Caco-2 (cell line): ENCODE data around the gene COL25A1. TPM values are rescaled to one million over a fixed set of nuclear protein-coding genes. Genes with fewer than 3 reads are reported as not detected.

Source experiments
- BruUV-seq: library from RNA; stranded (reverse); fragments of 400-500 nt; replicated peaks from 2 replicates; lab custom pipeline; 2021; lab: Mats Ljungman, UMichigan
- CTCF ChIA-PET: fragments of 300-600 bp; sonication (Branson Sonifier 250); formaldehyde crosslinking; loops from one replicate; lab custom pipeline; 2022; ENCODE audit warnings: antibody characterized with exemption; lab: Charles Lee
- POLR2A ChIA-PET: fragments of 300-600 bp; sonication (Branson Sonifier 250); formaldehyde crosslinking; loops from one replicate; lab custom pipeline; 2022; ENCODE audit warnings: antibody characterized with exemption; lab: Charles Lee
- DNase-seq, 2 experiments: peaks; one replicate each; pipeline versions ENCODE4 v3.0.0 to v3.0.0-alpha.2; 2020 to 2022
- H3K27me3 ChIP-seq: replicated peaks from 2 replicates; pipeline ENCODE4 v1.6.0; 2011; ENCODE audit warnings: low read length; ENCODE audit not compliant: control insufficient read depth, insufficient read depth
- H3K36me3 ChIP-seq: 2 replicates; pipeline ENCODE4 v1.5.1; 2011; ENCODE audit warnings: low read length; ENCODE audit not compliant: control insufficient read depth, insufficient read depth
- H3K4me1 ChIP-seq: fragments of 250-450 bp; sonication (Bioruptor Pico); 2 replicates; pipeline ENCODE4 v1.5.1; 2020; ENCODE audit warnings: mild to moderate bottlenecking
- H3K4me3 ChIP-seq: 2 replicates; pipeline ENCODE4 v1.5.1; 2011; ENCODE audit warnings: low read depth, mild to moderate bottlenecking, control low read depth, low read length
- H3K9me3 ChIP-seq: fragments of 250-450 bp; sonication (Bioruptor Pico); 2 replicates; pipeline ENCODE4 v1.5.1; 2020; ENCODE audit warnings: mild to moderate bottlenecking, moderate library complexity
- H3K27ac Mint-ChIP-seq: one replicate; pipeline ENCODE4 v1.8.0; 2022; ENCODE audit warnings: mixed read lengths; ENCODE audit not compliant: unreplicated experiment
- H3K27me3 Mint-ChIP-seq: one replicate; pipeline ENCODE4 v1.8.0; 2022; ENCODE audit warnings: mixed read lengths; ENCODE audit not compliant: insufficient read depth, unreplicated experiment
- H3K36me3 Mint-ChIP-seq: one replicate; pipeline ENCODE4 v1.8.0; 2022; ENCODE audit warnings: mild to moderate bottlenecking, mixed read lengths; ENCODE audit not compliant: insufficient read depth, unreplicated experiment
- H3K4me1 Mint-ChIP-seq: one replicate; pipeline ENCODE4 v1.8.0; 2022; ENCODE audit warnings: low read depth, mixed read lengths; ENCODE audit not compliant: unreplicated experiment
- H3K4me3 Mint-ChIP-seq: one replicate; pipeline ENCODE4 v1.8.0; 2022; ENCODE audit warnings: mild to moderate bottlenecking, moderate library complexity, mixed read lengths; ENCODE audit not compliant: unreplicated experiment
- H3K9me3 Mint-ChIP-seq: one replicate; pipeline ENCODE4 v1.8.0; 2022; ENCODE audit warnings: mixed read lengths; ENCODE audit not compliant: unreplicated experiment
- CTCF ChIP-seq, 2 experiments: fragments of 200-600 bp in 1 of 2; IDR thresholded peaks; 1 replicate in 1 of 2; 2 replicates in 1 of 2; pipeline versions ENCODE4 v1.5.1 to v1.8.0; 2011 to 2022; ENCODE audit warnings: antibody characterized with exemption in 1 of 2, control low read depth in 1 of 2, inconsistent platforms in 1 of 2, low read depth in 1 of 2, low read length in 1 of 2, mild to moderate bottlenecking in 1 of 2, moderate library complexity in 1 of 2; ENCODE audit not compliant: insufficient read depth in 1 of 2, severe bottlenecking in 1 of 2, unreplicated experiment in 1 of 2
- intact Hi-C: fragments of 100-400 bp; cut with micrococcal nuclease; formaldehyde crosslinking; loops from one replicate; pipeline ENCODE4 v1.10.0; 2022; ENCODE audit not compliant: unreplicated experiment
- total RNA-seq: library from RNA; stranded (reverse); gene quantifications from 2 replicates; pipeline ENCODE4 v1.2.3, GENCODE V29; 2022

COL25A1 gene
- total RNA-seq, 1 experiment from 2014 or later, result not detected

- Mint-ChIP-seq H3K27ac (no peak overlapping the region), H3K27me3 (peaks cover 3% of the 10 kb centered on the region), H3K4me1 (no peaks in the 10 kb centered on the region), H3K4me3 (no peak overlapping the region), H3K36me3 (no peaks in the 10 kb centered on the region), H3K9me3 (no peaks in the 10 kb centered on the region)
- Histone ChIP-seq H3K36me3 (no peaks in the 10 kb centered on the region), H3K27me3 (no peaks in the 10 kb centered on the region), H3K4me3 (no peak overlapping the region), H3K4me1 (no peaks in the 10 kb centered on the region), H3K9me3 (no peaks in the 10 kb centered on the region)
- ChIA-PET POLR2A (no interaction called here), CTCF (no interaction called here)
- TF ChIP-seq CTCF (IDR thresholded peaks at IDR 0.05; ENCODE audit: insufficient read depth in 1 of 2, low read depth in 1 of 2, low read length in 1 of 2, severe bottlenecking in 1 of 2, unreplicated experiment in 1 of 2), result no peak
- intact Hi-C loops, result no loop called here
- no peak for DNase-seq
- BruUV-seq, result no TSS peak
Observed at GRCh38 chr4:108840426-108840975, 462.0 kb downstream of the COL25A1 start.

GRCh38 chr4:108839333-108839732 is 463.1 kb downstream of the COL25A1 start:
- POLR2A ChIA-PET, result no interaction called here
- Histone ChIP-seq H3K9me3 (no peaks in the 10 kb centered on the region), H3K27me3 (no peaks in the 10 kb centered on the region), H3K4me1 (no peaks in the 10 kb centered on the region), H3K36me3 (no peaks in the 10 kb centered on the region), H3K4me3 (no peak overlapping the region)
- CTCF ChIA-PET, result no interaction called here
- TF ChIP-seq CTCF (IDR thresholded peaks at IDR 0.05; ENCODE audit: insufficient read depth in 1 of 2, low read depth in 1 of 2, low read length in 1 of 2, severe bottlenecking in 1 of 2, unreplicated experiment in 1 of 2), result no peak
- Mint-ChIP-seq H3K27me3 (peaks cover 3% of the 10 kb centered on the region), H3K27ac (no peak overlapping the region), H3K36me3 (no peaks in the 10 kb centered on the region), H3K4me1 (no peaks in the 10 kb centered on the region), H3K4me3 (no peak overlapping the region), H3K9me3 (no peaks in the 10 kb centered on the region)
- BruUV-seq, result no TSS peak
- intact Hi-C loops, result no loop called here
- no peak for DNase-seq

GRCh38 chr4:108838451-108838850 is 464.0 kb downstream of the COL25A1 start:
- Mint-ChIP-seq H3K4me1 (no peaks in the 10 kb centered on the region), H3K27me3 (peaks cover 8% of the 10 kb centered on the region), H3K36me3 (no peaks in the 10 kb centered on the region), H3K9me3 (no peaks in the 10 kb centered on the region), H3K4me3 (no peak overlapping the region), H3K27ac (no peak overlapping the region)
- no peaks in the 10 kb centered on the region for H3K4me1 ChIP-seq
- no peak for TF ChIP-seq CTCF (IDR thresholded peaks at IDR 0.05; ENCODE audit: insufficient read depth in 1 of 2, low read depth in 1 of 2, low read length in 1 of 2, severe bottlenecking in 1 of 2, unreplicated experiment in 1 of 2)
- intact Hi-C loops, result no loop called here
- ChIA-PET POLR2A (no interaction called here), CTCF (no interaction called here)
- no peak overlapping the region for H3K4me3 ChIP-seq
- H3K36me3 ChIP-seq, result no peaks in the 10 kb centered on the region
- H3K9me3 ChIP-seq, result no peaks in the 10 kb centered on the region
- no peaks in the 10 kb centered on the region for H3K27me3 ChIP-seq
- no TSS peak for BruUV-seq
- DNase-seq, result no peak
